GM12878 (cell line): ENCODE results near the gene LAMB1. TPM values are rescaled to one million over a fixed set of nuclear protein-coding genes. Genes with fewer than 3 reads are reported as not detected.

ENCODE experiments used
- ATAC-seq: fragments of 200-7000 bp; cut with Tn5 transposase; 3 replicates; pipeline ENCODE4 v1.9.1; 2020; ENCODE audit warnings: mild to moderate bottlenecking, moderate library complexity
- BruUV-seq: library from RNA; stranded (reverse); fragments of 400-500 nt; replicated peaks from 2 replicates; lab custom pipeline; 2021; lab: Mats Ljungman, UMichigan
- CTCF ChIA-PET: fragments of 300-600 bp; sonication (Branson Sonifier 250); formaldehyde crosslinking; extraction: SDS; loops from one replicate; lab custom pipeline; 2021; ENCODE audit warnings: inconsistent platforms; lab: Yijun Ruan, JAX
- POLR2A ChIA-PET: fragments of 350-600 bp; formaldehyde crosslinking; extraction: SDS; loops from one replicate; lab custom pipeline; 2021; ENCODE audit warnings: inconsistent platforms; lab: Charles Lee
- RAD21 ChIA-PET: fragments of 300-600 bp; sonication (Branson Sonifier 250); formaldehyde crosslinking; loops from one replicate; lab custom pipeline; 2023; ENCODE audit warnings: antibody characterized with exemption; ENCODE audit not compliant: unreplicated experiment; lab: Charles Lee
- SMC1A ChIA-PET: fragments of 300-600 bp; sonication (Branson Sonifier 250); formaldehyde crosslinking; loops from one replicate; lab custom pipeline; 2023; ENCODE audit not compliant: unreplicated experiment, uncharacterized antibody; lab: Charles Lee
- DNase-seq: peaks from one replicate; pipeline ENCODE4 v3.0.0-alpha.2; 2011; ENCODE audit warnings: low read depth, low spot score
- FAIRE-seq: peaks from 3 replicates; lab custom pipeline; 2011; peaks lifted over from hg19 to GRCh38; lab: Jason Lieb, UNC
- H2AFZ ChIP-seq: 2 replicates; pipeline ENCODE4 v1.6.0; 2011; ENCODE audit warnings: low read depth, low read length, control low read depth; ENCODE audit not compliant: control insufficient read depth
- H3K27ac ChIP-seq: 2 replicates; pipeline ENCODE4 v1.5.1; 2011; ENCODE audit warnings: control low read depth; ENCODE audit not compliant: control insufficient read depth, insufficient read depth
- H3K27me3 ChIP-seq, 2 experiments: replicated peaks in 1 of 2; 2 replicates each; pipeline versions ENCODE4 v1.6.0 to v1.6.1; 2011; ENCODE audit warnings: low read length in 1 of 2; ENCODE audit not compliant: control insufficient read depth in 2 of 2, insufficient read depth in 2 of 2
- H3K36me3 ChIP-seq, 2 experiments: 2 replicates each; pipeline ENCODE4 v1.5.1; 2011; ENCODE audit warnings: low read length in 1 of 2; ENCODE audit not compliant: control insufficient read depth in 2 of 2, insufficient read depth in 2 of 2
- H3K4me1 ChIP-seq: 2 replicates; pipeline ENCODE4 v1.6.1; 2011; ENCODE audit warnings: mild to moderate bottlenecking, low read length, moderate library complexity, mixed read lengths; ENCODE audit not compliant: control insufficient read depth, insufficient read depth
- H3K4me2 ChIP-seq: 2 replicates; pipeline ENCODE4 v1.6.0; 2011; ENCODE audit warnings: control low read depth; ENCODE audit not compliant: control insufficient read depth, insufficient read depth
- H3K4me3 ChIP-seq: fragments of 200-600 bp; sonication (generic); 2 replicates; pipeline ENCODE4 v1.5.1; 2016
- H3K79me2 ChIP-seq: 2 replicates; pipeline ENCODE4 v1.6.0; 2011; ENCODE audit warnings: low read length; ENCODE audit not compliant: control insufficient read depth, insufficient read depth
- H3K9ac ChIP-seq: 2 replicates; pipeline ENCODE4 v1.8.0; 2011; ENCODE audit warnings: low read length, control low read depth, mixed read lengths; ENCODE audit not compliant: control insufficient read depth, insufficient read depth
- H3K9me3 ChIP-seq: replicated peaks from 3 replicates; pipeline ENCODE4 v1.5.1; 2011; ENCODE audit warnings: mild to moderate bottlenecking, low read length; ENCODE audit not compliant: control insufficient read depth, insufficient read depth
- H4K20me1 ChIP-seq: 2 replicates; pipeline ENCODE4 v1.6.0; 2011; ENCODE audit not compliant: control insufficient read depth, insufficient read depth
- ATF3 ChIP-seq: IDR thresholded peaks from 2 replicates; pipeline ENCODE4 v1.6.1; 2011; ENCODE audit warnings: low read depth, mild to moderate bottlenecking, low read length, moderate library complexity, borderline replicate concordance; ENCODE audit errors: extremely low read depth
- BCLAF1 ChIP-seq: fragments of 450-650 bp; IDR thresholded peaks from 2 replicates; pipeline ENCODE4 v1.6.1; 2017; ENCODE audit warnings: antibody characterized with exemption, mild to moderate bottlenecking, moderate library complexity
- CHD2 ChIP-seq: IDR thresholded peaks from 2 replicates; pipeline ENCODE4 v1.6.1; 2011; ENCODE audit warnings: low read depth, low read length, improper control_type of control experiment, borderline replicate concordance
- EP300 ChIP-seq, 2 experiments: fragments of 150-350 bp in 1 of 2; IDR thresholded peaks; 2 replicates each; pipeline ENCODE4 v1.6.1; 2011 to 2012; ENCODE audit warnings: low read depth in 2 of 2, low read length in 2 of 2, borderline replicate concordance in 1 of 2, improper control_type of control experiment in 1 of 2, inconsistent platforms in 1 of 2; ENCODE audit not compliant: control insufficient read depth in 1 of 2
- PAX8 ChIP-seq: fragments of 450-650 bp; IDR thresholded peaks from 2 replicates; pipeline ENCODE4 v1.6.1; 2017; ENCODE audit warnings: mild to moderate bottlenecking, moderate library complexity
- YBX1 ChIP-seq: fragments of 450-650 bp; IDR thresholded peaks from 2 replicates; pipeline ENCODE4 v1.6.1; 2016; ENCODE audit warnings: antibody characterized with exemption
- WGBS: methylation state at CpG from one replicate; pipeline ENCODE4 v1.1.6; 2016; ENCODE audit warnings: low lambda C conversion rate; ENCODE audit not compliant: insufficient replicate concordance, insufficient coverage; ENCODE audit errors: missing lambda C conversion rate; 5-methylcytosine and 5-hydroxymethylcytosine counted together
- in situ Hi-C: fragments of 300-500 bp; cut with MboI; formaldehyde crosslinking; loops from 9 replicates; pipeline ENCODE4 v1.14.3; 2018; ENCODE audit warnings: mixed read lengths
- intact Hi-C: fragments of 100-400 bp; cut with micrococcal nuclease; formaldehyde crosslinking; loops from one replicate; pipeline ENCODE4 v1.14.2; 2022; ENCODE audit not compliant: unreplicated experiment
- polyA plus RNA-seq, 11 experiments: library from polyadenylated mRNA; depleted of rRNA in 4 of 11; unstranded in 6 of 11; stranded (reverse) in 5 of 11; fragments of >200 nt; fragmentation: Nextera tagmentation in 4 of 11; fragmentation: Illumina TruSeq in 1 of 11; extraction: Ambion mirVana in 4 of 11; extraction: Trizol in 1 of 11; gene quantifications; 1 replicate in 1 of 11; 2 replicates in 10 of 11; pipeline versions ENCODE4 v1.2.1 to v1.2.3, GENCODE V29; 2011 to 2016; ENCODE audit warnings: inconsistent platforms in 2 of 11, missing spikeins in 2 of 11, low read depth in 1 of 11
- total RNA-seq, 4 experiments: library from RNA; depleted of rRNA in 3 of 4; stranded (reverse); fragments of >200 nt in 3 of 4; fragmentation: Illumina TruSeq in 1 of 4; extraction: Trizol in 1 of 4; gene quantifications; 2 replicates each; pipeline versions ENCODE4 v1.2.1 to v1.2.3, GENCODE V29; 2013 to 2021
- TF ChIP-seq, protein P1 (sequence below): IDR thresholded peaks from 2 replicates; pipeline ENCODE4 v1.6.1; 2011; ENCODE audit warnings: mild to moderate bottlenecking, low read depth, low read length, moderate library complexity; ENCODE audit not compliant: insufficient replicate concordance

The LAMB1 gene
- total and polyA plus RNA-seq, 10 of the 15 experiments (the other 5 are each of a cell fraction or from before 2014, with no cell fraction given), result 0.05 to 2.2 (median 1.2) TPM; not detected in 4

DNA sequence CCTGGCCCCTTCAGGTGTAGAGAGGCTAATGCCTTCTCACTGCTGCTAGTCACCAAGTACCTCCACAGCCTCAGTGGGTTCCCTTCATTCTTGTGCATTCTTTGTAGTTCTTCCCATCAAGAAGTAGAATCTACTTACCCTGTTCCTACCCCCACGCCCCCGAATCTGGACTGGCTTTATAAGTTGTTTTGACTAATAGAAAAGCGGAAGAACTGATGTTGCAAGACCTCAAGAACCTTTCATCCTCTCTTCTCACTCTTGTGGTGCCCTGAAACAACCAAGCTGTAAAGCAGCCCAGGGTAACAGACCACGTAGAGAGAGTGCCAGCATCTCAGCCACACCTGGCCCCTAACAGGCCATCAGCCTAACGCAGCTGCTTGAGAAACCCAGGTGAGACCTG, 23.2 kb upstream of the LAMB1 start:
- in situ Hi-C loops, result no loop called here
- ChIA-PET SMC1A (interaction anchor here (1.3 kb wide), 1 partner anchor 28 kb away, joined by 3 read pairs; no protein-coding TSS in a partner anchor), POLR2A (no interaction called here), RAD21 (no interaction called here), CTCF (no interaction called here)
- H3K27ac ChIP-seq, result no peak overlapping the region
- H3K36me3 ChIP-seq, result no peaks in the 10 kb centered on the region
- no peak for FAIRE-seq
- ATAC-seq, result no peak
- peaks cover 0 to 3% of the 10 kb centered on the region in 2 experiments; a peak in 3 of 4 replicates for H3K27me3 ChIP-seq
- no peak for DNase-seq
- no TSS peak for BruUV-seq
- no peak overlapping the region for H2AFZ ChIP-seq
- intact Hi-C loops, result no loop called here
- no peaks in the 10 kb centered on the region for H3K79me2 ChIP-seq
- no peak overlapping the region for H3K4me2 ChIP-seq
- TF ChIP-seq YBX1 (no peak), BCLAF1 (no peak), EP300 (IDR thresholded peaks at IDR 0.05; ENCODE audit: borderline replicate concordance in 1 of 2, control insufficient read depth in 1 of 2, low read depth in 2 of 2, low read length in 2 of 2) (no peak), ATF3 (no peak), CHD2 (no peak), PAX8 (no peak)
- TF ChIP-seq, protein P1, sequence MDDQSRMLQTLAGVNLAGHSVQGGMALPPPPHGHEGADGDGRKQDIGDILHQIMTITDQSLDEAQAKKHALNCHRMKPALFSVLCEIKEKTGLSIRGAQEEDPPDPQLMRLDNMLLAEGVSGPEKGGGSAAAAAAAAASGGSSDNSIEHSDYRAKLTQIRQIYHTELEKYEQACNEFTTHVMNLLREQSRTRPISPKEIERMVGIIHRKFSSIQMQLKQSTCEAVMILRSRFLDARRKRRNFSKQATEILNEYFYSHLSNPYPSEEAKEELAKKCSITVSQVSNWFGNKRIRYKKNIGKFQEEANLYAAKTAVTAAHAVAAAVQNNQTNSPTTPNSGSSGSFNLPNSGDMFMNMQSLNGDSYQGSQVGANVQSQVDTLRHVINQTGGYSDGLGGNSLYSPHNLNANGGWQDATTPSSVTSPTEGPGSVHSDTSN, result no peak
- no peak overlapping the region for H3K9ac ChIP-seq
- H3K4me1 ChIP-seq, result no peaks in the 10 kb centered on the region
- 55% methylated on average over 5 of the region's 5 CpGs for whole genome bisulfite sequencing
- no peaks in the 10 kb centered on the region; the same call in 1 of the 2 replicates for H4K20me1 ChIP-seq
- H3K9me3 ChIP-seq, result no peaks in the 10 kb centered on the region
- no peak overlapping the region for H3K4me3 ChIP-seq
